Cortex of kidney (tissue), 1 donor: ENCODE results near the gene OR8J3.
"Not testable (repeated sequence)": the region's sequence is repeated elsewhere in the genome, so short reads cannot be mapped to it uniquely, and the experiment has no call there.

ENCODE experiments used
- DNase-seq: peaks from one replicate; lab custom pipeline; 2025; lab: John Stamatoyannopoulos, UW

OR8J3 gene

GRCh38 chr11:56140151-56140661 is at the start of gene OR8J3:
TSS of gene OR8J3 (minus strand) at chr11:56140201. CDS start at chr11:56137718, 2,483 bp downstream.
- DNase-seq: no peak

- DNase-seq: no peak
Measured at GRCh38 chr11:56188602-56189001, 48.6 kb upstream of the OR8J3 start.

GRCh38 chr11:56183459-56183858 is 43.5 kb upstream of the OR8J3 start:
- DNase-seq: no peak

- no peak for DNase-seq
Measured at GRCh38 chr11:56176318-56176717, 36.3 kb upstream of the OR8J3 start, which contains the start of gene OR5J2. TSS of gene OR5J2 (plus strand) at chr11:56176618. CDS start at chr11:56176618, 0 bp downstream.

GRCh38 chr11:56172256-56172830 is 32.3 kb upstream of the OR8J3 start:
- DNase-seq: no peak

- DNase-seq: no peak
Measured at GRCh38 chr11:56163804-56164203, 23.8 kb upstream of the OR8J3 start.

- DNase-seq: no peak
Measured at GRCh38 chr11:56160217-56160616, 20.2 kb upstream of the OR8J3 start, which contains the start of gene OR8K5. TSS of gene OR8K5 (minus strand) at chr11:56160317. CDS start at chr11:56160317, 0 bp downstream.

- no peak for DNase-seq
Measured at GRCh38 chr11:56152333-56152732, 12.3 kb upstream of the OR8J3 start.

- DNase-seq: no peak
Measured at GRCh38 chr11:56151376-56151775, 11.4 kb upstream of the OR8J3 start.

- DNase-seq: not testable (repeated sequence)
Measured at GRCh38 chr11:56143681-56144080, 3.7 kb upstream of the OR8J3 start.

- DNase-seq: no peak
Measured at GRCh38 chr11:56122073-56122472, 17.9 kb downstream of the OR8J3 start, which contains the start of gene OR8H3. TSS of gene OR8H3 (plus strand) at chr11:56122373. CDS start at chr11:56122373, 0 bp downstream.

GRCh38 chr11:56103210-56103737 is 36.7 kb downstream of the OR8J3 start, which contains the start of gene OR8H2:
TSS of gene OR8H2 (plus strand) at chr11:56103687. CDS start at chr11:56105043, 1,356 bp downstream.
- no peak for DNase-seq

GRCh38 chr11:56093008-56093407 is 47.0 kb downstream of the OR8J3 start, which contains the start of gene OR8I2:
TSS of gene OR8I2 (plus strand) at chr11:56093308. CDS start at chr11:56093308, 0 bp downstream.
- DNase-seq: no peak

- DNase-seq: no peak
Measured at GRCh38 chr11:56089697-56090096, 50.3 kb downstream of the OR8J3 start.
